Fibroblast of the aortic adventitia (primary cell): ENCODE measurements around the gene DRG2. TPM values are rescaled to one million over a fixed set of nuclear protein-coding genes. Genes with fewer than 3 reads are reported as not detected.

Experiments
- DNase-seq: peaks from one replicate; pipeline ENCODE4 v3.0.0-alpha.2; 2010; ENCODE audit warnings: low read depth
- H3K4me3 ChIP-seq: 2 replicates; pipeline ENCODE4 v1.5.1; 2011; ENCODE audit warnings: low read depth, mild to moderate bottlenecking, control low read depth, low read length, moderate library complexity
- total RNA-seq: library from RNA; depleted of rRNA; stranded (reverse); fragments of >200 nt; gene quantifications from 2 replicates; pipeline ENCODE4 v1.2.3, GENCODE V29; 2012; ENCODE audit warnings: low replicate concordance
- TF ChIP-seq, protein P1 (sequence below): IDR thresholded peaks from 2 replicates; pipeline ENCODE4 v1.5.1; 2011; ENCODE audit warnings: mild to moderate bottlenecking, low read length, control low read depth, inconsistent platforms; ENCODE audit not compliant: insufficient read depth

The DRG2 gene
- total RNA-seq, 1 donor: 25.3 TPM

DNA sequence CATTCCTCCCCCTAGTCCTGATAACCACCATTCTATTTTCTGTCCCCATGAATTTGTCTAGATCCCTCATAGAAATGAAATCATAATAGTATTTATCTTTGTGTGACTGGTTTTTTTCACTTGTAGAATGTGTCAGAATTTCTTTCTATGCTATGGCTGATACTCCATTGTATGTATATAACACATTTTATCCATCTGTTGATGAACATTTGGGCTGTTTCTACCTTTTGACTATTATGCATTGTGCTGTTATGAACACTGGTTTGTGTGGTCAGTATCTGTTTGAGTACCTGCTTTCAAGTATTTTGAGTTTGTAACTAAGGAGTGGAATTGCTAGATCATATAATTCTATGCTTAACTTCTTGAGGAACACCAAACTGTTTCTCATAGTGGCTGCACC is 16.0 kb upstream of the DRG2 start:
- no peak overlapping the region for H3K4me3 ChIP-seq
- DNase-seq: no peak
- TF ChIP-seq, protein P1, sequence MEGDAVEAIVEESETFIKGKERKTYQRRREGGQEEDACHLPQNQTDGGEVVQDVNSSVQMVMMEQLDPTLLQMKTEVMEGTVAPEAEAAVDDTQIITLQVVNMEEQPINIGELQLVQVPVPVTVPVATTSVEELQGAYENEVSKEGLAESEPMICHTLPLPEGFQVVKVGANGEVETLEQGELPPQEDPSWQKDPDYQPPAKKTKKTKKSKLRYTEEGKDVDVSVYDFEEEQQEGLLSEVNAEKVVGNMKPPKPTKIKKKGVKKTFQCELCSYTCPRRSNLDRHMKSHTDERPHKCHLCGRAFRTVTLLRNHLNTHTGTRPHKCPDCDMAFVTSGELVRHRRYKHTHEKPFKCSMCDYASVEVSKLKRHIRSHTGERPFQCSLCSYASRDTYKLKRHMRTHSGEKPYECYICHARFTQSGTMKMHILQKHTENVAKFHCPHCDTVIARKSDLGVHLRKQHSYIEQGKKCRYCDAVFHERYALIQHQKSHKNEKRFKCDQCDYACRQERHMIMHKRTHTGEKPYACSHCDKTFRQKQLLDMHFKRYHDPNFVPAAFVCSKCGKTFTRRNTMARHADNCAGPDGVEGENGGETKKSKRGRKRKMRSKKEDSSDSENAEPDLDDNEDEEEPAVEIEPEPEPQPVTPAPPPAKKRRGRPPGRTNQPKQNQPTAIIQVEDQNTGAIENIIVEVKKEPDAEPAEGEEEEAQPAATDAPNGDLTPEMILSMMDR: no peak

DNA sequence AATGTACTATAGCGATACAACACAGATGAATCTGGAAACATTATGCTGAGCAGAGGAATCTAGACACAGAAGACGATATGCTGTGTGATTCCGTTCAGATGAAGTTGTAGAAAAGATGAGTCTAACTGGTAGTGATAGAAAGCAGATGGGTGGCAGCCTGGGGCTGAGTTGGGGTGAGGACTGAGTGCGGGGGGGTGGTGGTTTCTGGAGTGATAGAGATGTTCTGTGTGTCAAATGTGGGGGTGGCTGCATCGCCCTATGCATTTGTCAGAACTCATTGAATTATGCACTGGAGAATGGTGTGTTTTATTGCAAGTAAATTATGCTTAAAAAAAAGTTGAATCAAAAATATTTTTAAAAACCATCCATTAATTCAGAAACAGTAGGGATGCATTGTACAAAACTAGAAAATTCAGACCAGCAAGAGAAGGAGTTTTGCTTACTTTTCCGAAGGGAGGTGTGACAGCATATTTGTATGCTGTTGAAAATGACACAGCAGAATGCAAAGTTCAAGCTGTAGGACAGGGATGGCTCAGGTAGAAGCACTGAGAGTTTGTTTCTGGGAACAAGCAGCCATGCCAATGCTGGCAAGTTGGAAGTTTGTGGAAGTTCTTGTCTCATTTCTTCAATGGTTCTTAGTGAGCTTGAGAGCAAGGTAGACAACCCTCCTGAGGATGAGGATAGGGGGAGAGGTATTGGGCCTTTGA is 13.0 kb upstream of the DRG2 start:
- H3K4me3 ChIP-seq: no peak overlapping the region
- no peak for DNase-seq
- TF ChIP-seq, protein P1: no peak

DNA sequence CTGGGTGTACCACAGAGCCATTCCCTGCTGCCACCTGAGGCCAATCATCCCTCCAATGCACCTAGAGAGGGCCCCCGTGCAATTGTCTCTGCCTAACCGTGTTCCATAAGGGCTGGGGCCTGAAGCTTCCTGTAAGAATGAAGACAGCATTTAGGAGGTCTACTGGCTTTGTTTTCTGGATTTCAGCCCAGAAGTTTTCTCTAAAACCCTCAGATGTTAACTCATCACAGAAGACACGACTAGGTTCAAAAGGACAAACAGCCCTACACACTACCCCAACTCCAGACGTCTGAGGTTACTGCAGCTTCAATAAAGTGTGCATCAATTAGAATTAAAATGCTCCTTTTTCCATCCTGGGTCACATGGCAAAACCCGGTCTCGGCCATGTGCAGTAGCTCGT is 10.8 kb upstream of the DRG2 start:
- H3K4me3 ChIP-seq: no peak overlapping the region
- peak; percentile 3 for DNase-seq
- TF ChIP-seq, protein P1: no peak

DNA sequence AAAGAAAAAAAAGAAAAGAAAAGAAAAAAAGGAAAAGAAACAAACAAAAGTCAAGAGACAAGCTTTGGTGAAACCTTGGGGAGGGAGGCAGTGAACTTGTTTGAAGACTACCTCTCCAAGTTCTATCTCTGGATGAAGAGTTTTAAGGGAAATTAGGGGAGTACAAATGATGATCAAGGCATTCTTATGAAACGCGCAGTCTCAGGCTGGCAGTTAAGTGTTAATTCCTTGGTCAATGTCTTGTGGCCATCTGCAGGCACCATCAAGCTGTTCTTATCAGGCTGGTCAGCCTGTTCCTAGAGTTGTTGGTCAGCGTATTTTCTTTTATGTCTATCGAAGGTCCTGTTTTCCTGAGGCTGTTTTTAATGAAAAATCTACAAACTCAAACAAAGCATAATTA is 8.2 kb upstream of the DRG2 start:
- TF ChIP-seq, protein P1: no peak
- no peak for DNase-seq
- H3K4me3 ChIP-seq: no peak overlapping the region

DNA sequence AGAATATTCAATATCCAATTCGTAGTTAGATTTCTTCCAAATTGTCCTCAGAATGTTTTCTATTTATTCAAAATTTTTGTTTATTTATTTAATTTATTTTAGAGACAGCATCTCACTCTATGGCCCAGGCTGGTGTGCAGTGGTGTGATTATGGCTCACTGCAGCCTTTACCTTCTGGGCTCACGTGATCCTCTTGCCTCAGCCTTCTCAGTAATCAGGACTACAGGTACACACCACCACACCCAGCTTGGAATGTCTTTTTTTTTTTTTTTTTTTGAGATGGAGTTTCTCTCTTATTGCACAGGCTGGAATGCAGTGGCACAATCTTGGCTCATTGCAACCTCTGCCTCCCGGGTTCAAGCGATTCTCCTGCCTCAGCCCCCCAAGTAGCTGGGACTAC is 3.5 kb upstream of the DRG2 start:
- H3K4me3 ChIP-seq: no peak overlapping the region
- TF ChIP-seq, protein P1: no peak
- no peak for DNase-seq

DNA sequence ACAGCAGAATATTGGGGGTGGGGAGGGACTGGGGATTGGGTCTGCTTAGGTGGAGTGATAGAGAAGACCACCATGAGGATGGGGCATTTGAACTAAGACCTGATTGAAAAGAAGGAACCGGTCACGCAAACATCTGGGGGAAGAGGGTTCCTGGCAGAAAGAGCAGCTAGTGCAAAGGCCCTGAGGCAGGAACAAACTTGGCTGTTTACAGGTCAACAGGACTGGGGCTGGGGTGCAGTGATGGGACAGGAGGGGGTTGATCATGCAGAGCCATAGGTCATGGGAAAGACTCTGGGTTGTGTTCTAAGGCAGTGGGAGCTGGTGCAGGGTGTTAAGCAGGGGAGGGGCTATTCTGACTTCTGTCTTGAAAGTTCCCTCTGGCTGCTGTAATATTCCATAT is 1.9 kb downstream of the DRG2 start:
- DNase-seq: no peak

More for the DNA sequence above, 1.9 kb downstream of the DRG2 start:
- TF ChIP-seq, protein P1: no peak
- H3K4me3 ChIP-seq: no peak overlapping the region
